DMS 273 (cell line): ENCODE measurements around the gene MLXIP.

ENCODE experiments used
- DNase-seq: peaks from one replicate; lab custom pipeline; 2025; ENCODE audit not compliant: unreplicated experiment; lab: John Stamatoyannopoulos, UW

Gene MLXIP

GRCh38 chr12:122079033-122079531 is 526 bp downstream of the MLXIP start:
- DNase-seq: peak; percentile 57

- DNase-seq: peak; percentile 48
These were observed 1.1 kb downstream of the MLXIP start for GRCh38 chr12:122079532-122080081.

- peak; percentile 71 for DNase-seq
These were observed 1.9 kb downstream of the MLXIP start for GRCh38 chr12:122080149-122081082.

GRCh38 chr12:122081083-122081696 is 2.6 kb downstream of the MLXIP start:
- no peak for DNase-seq

GRCh38 chr12:122081697-122082221 is 3.2 kb downstream of the MLXIP start:
- DNase-seq: no peak

GRCh38 chr12:122082621-122083356 is 4.2 kb downstream of the MLXIP start:
- no peak for DNase-seq

GRCh38 chr12:122084857-122085405 is 6.4 kb downstream of the MLXIP start:
- no peak for DNase-seq

GRCh38 chr12:122085591-122085990 is 7.0 kb downstream of the MLXIP start:
- DNase-seq: no peak

GRCh38 chr12:122086116-122086515 is 7.6 kb downstream of the MLXIP start:
- DNase-seq: no peak

GRCh38 chr12:122086641-122087285 is 8.2 kb downstream of the MLXIP start:
- no peak for DNase-seq

GRCh38 chr12:122087431-122088178 is 9.0 kb downstream of the MLXIP start:
- no peak for DNase-seq

- DNase-seq: no peak
These were observed 9.7 kb downstream of the MLXIP start for GRCh38 chr12:122088179-122088810.

- no peak for DNase-seq
These were observed 10.5 kb downstream of the MLXIP start for GRCh38 chr12:122089077-122089476.

GRCh38 chr12:122090759-122091515 is 12.4 kb downstream of the MLXIP start:
- DNase-seq: no peak

- DNase-seq: no peak
These were observed 14.7 kb downstream of the MLXIP start for GRCh38 chr12:122093098-122093883.

- DNase-seq: no peak
These were observed 15.7 kb downstream of the MLXIP start for GRCh38 chr12:122094137-122094734.
